GM12874 (cell line): Measurements from ENCODE around the gene DIP2C.

Experiments
- TF ChIP-seq, protein P1 (sequence below): IDR thresholded peaks from 2 replicates; pipeline ENCODE4 v1.5.1; 2011; ENCODE audit warnings: low read depth, mild to moderate bottlenecking, control low read depth, low read length, moderate library complexity; ENCODE audit not compliant: insufficient read depth

The DIP2C gene

DNA sequence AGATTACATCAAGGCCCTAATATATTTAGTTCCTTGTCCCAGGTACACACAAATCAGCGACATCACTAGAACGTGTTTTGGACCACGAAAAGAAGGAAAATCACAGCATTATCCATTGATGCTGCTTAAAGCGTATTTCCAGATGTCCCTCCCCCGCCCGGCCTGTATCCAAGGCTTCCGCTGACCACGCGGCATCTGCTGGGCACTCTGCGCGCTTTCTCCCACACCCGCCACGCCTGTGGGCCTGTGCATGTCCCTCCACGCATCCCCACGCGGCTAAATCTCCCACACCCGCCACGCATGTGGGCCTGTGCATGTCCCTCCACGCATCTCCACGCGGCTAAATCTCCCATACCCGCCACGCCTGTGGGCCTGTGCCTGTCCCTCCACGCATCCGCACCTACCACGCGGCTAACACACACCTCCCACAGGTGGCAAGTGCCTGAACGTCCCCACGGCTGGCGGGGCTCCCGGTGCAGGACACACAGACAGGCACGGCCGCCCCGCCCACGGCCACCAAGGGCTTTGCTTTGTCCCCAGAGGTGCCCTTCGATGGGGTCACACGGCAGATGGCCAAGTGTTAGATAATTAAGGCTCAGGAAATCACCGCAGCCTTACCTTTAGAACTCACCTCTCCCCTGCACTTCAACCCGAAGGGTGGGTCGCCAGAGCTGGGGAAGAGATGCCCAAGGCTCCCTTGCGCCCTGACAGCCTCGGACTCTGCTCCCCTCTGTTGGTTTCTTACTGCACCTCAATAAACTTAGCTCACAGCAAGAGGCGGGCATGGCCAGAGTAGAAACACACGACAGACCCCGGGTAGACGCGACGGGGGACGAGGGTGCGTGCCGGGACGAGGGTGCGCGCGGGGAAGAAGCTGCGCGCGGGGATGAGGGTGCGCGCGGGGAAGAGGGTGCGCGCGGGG is 49.5 kb downstream of the DIP2C start:
- TF ChIP-seq, protein P1, sequence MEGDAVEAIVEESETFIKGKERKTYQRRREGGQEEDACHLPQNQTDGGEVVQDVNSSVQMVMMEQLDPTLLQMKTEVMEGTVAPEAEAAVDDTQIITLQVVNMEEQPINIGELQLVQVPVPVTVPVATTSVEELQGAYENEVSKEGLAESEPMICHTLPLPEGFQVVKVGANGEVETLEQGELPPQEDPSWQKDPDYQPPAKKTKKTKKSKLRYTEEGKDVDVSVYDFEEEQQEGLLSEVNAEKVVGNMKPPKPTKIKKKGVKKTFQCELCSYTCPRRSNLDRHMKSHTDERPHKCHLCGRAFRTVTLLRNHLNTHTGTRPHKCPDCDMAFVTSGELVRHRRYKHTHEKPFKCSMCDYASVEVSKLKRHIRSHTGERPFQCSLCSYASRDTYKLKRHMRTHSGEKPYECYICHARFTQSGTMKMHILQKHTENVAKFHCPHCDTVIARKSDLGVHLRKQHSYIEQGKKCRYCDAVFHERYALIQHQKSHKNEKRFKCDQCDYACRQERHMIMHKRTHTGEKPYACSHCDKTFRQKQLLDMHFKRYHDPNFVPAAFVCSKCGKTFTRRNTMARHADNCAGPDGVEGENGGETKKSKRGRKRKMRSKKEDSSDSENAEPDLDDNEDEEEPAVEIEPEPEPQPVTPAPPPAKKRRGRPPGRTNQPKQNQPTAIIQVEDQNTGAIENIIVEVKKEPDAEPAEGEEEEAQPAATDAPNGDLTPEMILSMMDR = no peak

DNA sequence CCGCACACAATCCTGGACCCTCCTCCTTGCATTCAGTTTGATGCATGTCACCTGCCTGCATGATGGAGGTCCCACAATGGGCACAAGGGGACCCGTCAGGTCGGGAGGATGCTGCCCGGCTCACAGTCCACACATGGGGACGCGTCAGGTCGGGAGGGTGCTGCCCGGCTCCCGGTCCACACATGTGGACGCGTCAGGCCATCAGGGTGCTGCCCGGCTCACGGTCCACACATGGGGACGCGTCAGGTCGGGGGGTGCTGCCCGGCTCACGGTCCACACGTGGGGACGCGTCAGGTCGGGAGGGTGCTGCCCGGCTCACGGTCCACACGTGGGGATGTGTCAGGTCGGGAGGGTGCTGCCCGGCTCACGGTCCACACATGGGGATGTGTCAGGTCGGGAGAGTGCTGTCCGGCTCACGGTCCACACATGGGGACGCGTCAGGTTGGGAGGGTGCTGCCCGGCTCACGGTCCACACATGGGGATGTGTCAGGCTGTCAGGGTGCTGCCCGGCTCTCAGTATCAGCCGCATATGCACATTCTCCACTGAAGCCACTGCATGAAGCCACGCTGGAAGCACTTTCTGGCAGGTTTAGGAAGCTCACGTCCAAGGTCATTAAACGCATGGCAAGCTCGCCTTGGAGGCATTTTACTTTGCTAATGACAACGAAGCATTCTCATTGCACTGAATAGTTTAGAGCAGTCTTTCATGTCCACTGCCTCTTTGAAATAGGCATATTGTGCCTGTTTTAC is 50.3 kb downstream of the DIP2C start:
- TF ChIP-seq, protein P1 = no peak

DNA sequence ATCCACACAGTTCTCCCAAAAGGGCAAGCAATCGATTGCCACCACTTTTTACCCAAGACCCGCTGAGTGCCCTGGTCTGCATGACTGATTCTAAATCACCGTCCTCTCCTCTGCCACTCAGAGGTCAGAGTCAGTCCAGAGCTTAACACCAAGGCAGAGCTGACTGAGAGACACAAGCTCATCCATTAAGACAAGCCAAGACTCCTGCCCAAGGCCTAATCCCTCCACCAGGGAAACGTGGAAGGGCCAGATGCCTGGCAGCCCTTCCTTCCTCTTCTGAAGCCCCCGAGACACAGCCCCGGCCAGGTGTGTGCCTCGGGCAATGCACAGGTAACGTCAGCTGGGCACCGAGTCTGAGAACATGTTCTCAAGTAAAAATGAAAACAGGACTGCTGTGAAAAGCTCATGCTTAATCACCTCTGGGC is 51.7 kb downstream of the DIP2C start:
- TF ChIP-seq, protein P1 = no peak

DNA sequence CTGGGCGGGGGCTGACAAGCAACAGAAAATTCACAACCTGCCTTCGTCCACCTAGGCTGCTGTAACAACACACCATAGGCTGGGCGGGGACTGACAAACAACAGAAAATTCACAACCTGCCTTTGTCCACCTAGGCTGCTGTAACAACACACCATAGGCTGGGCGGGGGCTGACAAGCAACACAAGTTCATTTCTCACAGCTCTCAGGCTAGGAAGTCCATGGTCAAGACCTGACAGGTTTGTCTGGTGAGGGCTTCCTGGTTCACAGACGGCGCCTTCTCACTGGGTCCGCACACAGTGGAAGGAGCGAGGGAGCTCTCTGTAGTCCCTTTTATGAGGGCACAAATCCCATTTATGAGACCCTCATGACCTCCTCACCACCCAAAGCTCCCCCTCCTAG is 52.2 kb downstream of the DIP2C start:
- TF ChIP-seq, protein P1 = no peak

DNA sequence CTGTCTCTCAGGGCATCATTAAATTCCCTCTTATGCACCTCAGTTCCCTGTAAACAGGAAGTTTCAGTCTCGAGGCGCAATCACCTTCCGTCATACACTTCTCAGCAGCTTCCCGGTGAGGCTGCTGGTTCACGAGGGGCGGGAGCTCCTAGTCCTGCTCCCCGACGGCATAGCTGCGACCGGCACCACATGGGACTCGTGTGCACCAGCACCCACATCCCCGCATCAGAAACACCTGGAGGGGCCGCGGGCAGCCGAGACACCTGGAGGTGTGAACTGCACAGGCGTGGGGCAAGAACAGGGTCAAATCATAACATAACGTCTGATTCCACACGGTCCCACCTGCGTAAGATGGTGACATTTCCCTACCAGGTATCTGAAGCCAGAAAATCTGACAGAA is 52.7 kb downstream of the DIP2C start:
- TF ChIP-seq, protein P1 = no peak

DNA sequence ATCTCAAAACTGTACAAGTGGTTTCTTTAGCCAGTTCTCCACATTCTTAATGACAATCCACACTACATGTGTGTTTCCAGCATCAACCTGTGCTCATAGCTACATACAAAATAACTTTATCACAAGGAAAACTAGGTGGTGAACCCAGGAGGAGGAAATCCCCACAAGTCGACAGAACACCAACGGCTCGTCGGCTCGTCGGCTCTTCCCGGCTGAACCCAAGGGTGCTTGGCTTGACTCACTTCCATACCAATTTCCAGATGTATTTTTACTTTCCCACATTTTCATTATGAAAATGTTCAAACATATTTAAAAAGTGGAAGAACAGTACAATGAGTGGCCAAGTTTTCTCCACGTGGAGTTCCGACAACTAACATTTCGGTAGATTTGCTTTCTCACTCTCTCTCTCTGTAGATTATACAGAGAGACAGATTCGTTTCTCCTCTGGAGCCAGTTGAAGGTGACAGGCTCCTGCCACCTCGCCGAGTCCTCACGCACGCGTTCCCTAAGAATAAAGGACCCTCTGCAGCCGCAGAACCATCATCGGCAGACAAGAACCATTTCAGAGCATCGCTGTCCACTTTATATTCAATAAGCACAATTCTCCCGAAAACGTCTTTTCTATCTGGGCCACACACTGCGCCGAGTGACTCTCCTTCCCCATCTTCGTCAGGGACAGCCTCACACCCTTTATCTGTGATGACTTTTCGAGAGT is 53.3 kb downstream of the DIP2C start:
- TF ChIP-seq, protein P1 = no peak

DNA sequence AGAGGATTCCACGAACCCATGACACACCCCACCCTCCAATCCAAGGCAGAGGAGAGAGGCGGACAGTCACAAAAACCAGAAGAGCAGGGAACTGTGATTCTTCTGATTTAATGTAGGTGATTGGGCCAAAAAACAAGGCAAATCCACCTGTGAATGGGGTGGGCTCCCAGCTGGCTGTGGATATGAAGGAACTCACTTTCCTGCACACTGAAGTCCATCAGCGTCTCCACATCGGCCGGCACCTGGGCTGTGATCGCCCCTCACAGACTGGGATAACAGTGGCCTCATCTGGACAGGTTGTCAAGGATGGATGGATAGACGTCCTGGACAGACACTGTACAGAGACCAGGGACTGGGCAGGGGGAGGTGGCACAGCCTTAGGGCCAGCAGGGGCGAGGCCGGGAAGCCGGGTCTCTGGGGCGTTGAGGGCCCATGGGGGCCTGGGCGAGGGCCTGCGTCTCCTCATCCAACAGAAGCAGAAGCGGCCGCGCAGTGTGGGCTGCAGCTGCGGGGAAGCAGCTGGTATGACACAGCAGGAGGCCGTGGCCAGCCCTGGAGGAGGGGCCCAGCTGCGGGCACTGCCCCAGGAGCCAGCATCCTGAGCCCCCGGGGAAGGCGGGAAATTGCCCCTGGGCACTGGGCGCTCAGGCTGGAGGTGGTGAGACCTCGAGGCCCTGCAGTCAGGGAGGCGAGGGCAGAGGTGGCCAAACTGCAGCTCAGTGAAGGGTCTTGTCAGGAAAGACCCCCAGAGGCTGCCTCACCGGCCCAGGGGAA is 54.2 kb downstream of the DIP2C start:
- TF ChIP-seq, protein P1 = no peak
